ENCODE data around the gene CYREN. TPM values are rescaled to one million over a fixed set of nuclear protein-coding genes. Genes with fewer than 3 reads are reported as not detected.

The CYREN gene
- total and polyA plus RNA-seq, 2 of the 13 experiments (the other 11 are each of a cell fraction or from before 2014, with no cell fraction given): 20.7 to 60.7 TPM

DNA sequence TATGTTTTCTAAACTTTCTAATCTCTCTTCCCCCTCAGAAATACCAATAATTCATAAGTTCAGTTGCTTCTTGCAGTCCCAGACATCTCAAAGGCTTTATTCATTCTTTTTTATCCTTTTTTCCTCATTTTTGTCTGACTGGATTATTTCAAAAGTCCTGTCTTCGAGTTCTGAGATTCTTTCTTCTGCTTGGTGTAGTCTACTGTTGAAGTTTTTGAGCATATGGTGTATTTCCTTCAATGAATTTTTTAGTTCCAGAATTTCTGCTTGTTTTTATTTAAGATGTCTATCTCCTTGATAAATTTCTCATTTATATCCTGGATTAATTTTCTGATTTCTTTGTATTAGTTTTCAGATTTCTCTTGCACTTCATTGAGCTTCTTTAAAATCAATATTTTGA is 14.2 kb downstream of the CYREN start:
- 94% methylated on average over 1 of the region's 1 CpG for WGBS (ENCODE audit: low lambda C conversion rate)
- intact Hi-C loops (cut with micrococcal nuclease; ENCODE audit: unreplicated experiment): no loop called here

DNA sequence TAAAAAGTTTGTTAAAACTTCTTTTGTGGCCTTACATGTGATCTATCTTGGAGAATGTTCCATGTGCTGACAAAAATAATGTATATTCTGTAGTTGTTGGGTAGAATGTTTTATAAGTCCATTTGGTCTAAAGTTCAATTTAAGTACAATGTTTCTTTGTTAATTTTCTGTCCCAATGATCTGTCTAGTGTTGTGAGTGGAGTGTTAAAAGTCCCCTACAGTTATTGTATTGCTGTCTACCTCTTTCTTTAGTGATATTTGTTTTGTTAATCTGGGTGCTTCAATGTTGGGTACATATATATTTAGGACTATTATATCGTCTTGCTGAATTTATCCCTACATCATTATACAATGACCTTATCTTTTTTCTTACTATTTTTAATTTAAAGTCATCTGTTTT is 15.8 kb downstream of the CYREN start:
- intact Hi-C loops (cut with micrococcal nuclease; ENCODE audit: unreplicated experiment) (loop anchor here (2.0 kb wide), 1 partner anchor 16 kb away; the partner anchor contains the start of gene CYREN), in situ Hi-C loops (cut with HindIII; ENCODE audit: extremely low pct_ligation_motif_present, low pct_unique_long_range_greater_than_20kb) (no loop called here)
- Histone ChIP-seq H3K9ac (ENCODE audit: insufficient read depth, low read depth, low read length) (no peak overlapping the region), H3K79me2 (ENCODE audit: insufficient read depth, low read length) (peaks cover 91% of the 10 kb centered on the region), H3K4me1 (ENCODE audit: insufficient read depth, low read length) (peaks cover 77% of the 10 kb centered on the region), H3K27ac (ENCODE audit: extremely low read length, insufficient read depth, low read length) (no peak overlapping the region), H3K27me3 (ENCODE audit: control insufficient read depth in 1 of 2, insufficient read depth in 2 of 2, low read length in 2 of 2) (no peaks in the 10 kb centered on the region), H2AFZ (ENCODE audit: low read length) (no peak overlapping the region), H3K9me3 (ENCODE audit: low read length) (peaks cover 20% of the 10 kb centered on the region), H3K4me3 (replicated peaks in 1 of 3; ENCODE audit: insufficient read depth in 1 of 3, low read depth in 2 of 3, low read length in 3 of 3) (no peak overlapping the region), H4K20me1 (ENCODE audit: insufficient read depth, low read length) (no peaks in the 10 kb centered on the region; the same call in none of the 2 replicates), H3K36me3 (replicated peaks in 1 of 2; ENCODE audit: control insufficient read depth in 1 of 2, insufficient read depth in 2 of 2, low read length in 2 of 2) (peaks cover 4 to 22% of the 10 kb centered on the region in 2 experiments; a peak in 3 of 5 replicates), H3K4me2 (ENCODE audit: low read depth, low read length) (peak overlapping the region; percentile 50)
- ChIA-PET POLR2A (no interaction called here), CTCF (ENCODE audit: low intra/inter-chr PET ratio, low total read pairs) (no interaction called here)
- peak; percentile 58 for ATAC-seq
- WGBS (ENCODE audit: low lambda C conversion rate): 40% methylated on average over 1 of the region's 1 CpG
- peak; percentile 49 for DNase-seq (ENCODE audit: low spot score)
- no TSS peak for BruUV-seq (replicated peaks)
- no peak for FAIRE-seq
- TF ChIP-seq NFIC (IDR thresholded peaks at IDR 0.05; ENCODE audit: low read length) (no peak), BORCS8-MEF2B (CRISPR knock-in tag; IDR thresholded peaks at IDR 0.05) (no peak), FOXK2 (IDR thresholded peaks at IDR 0.05) (no peak), HNF4A (CRISPR knock-in tag; IDR thresholded peaks at IDR 0.05) (peak; percentile 19; the same call in 1 of the 2 replicates), RARG (CRISPR knock-in tag; IDR thresholded peaks at IDR 0.05; ENCODE audit: low read depth) (no peak), CCAR2 (optimal IDR thresholded peaks at IDR 0.05; ENCODE audit: low read depth, low read length) (no peak), MED8 (CRISPR knock-in tag; IDR thresholded peaks at IDR 0.05; ENCODE audit: insufficient replicate concordance) (no peak), ZNF850 (CRISPR knock-in tag; conservative IDR thresholded peaks at IDR 0.05) (no peak)
- TF ChIP-seq, protein P1, sequence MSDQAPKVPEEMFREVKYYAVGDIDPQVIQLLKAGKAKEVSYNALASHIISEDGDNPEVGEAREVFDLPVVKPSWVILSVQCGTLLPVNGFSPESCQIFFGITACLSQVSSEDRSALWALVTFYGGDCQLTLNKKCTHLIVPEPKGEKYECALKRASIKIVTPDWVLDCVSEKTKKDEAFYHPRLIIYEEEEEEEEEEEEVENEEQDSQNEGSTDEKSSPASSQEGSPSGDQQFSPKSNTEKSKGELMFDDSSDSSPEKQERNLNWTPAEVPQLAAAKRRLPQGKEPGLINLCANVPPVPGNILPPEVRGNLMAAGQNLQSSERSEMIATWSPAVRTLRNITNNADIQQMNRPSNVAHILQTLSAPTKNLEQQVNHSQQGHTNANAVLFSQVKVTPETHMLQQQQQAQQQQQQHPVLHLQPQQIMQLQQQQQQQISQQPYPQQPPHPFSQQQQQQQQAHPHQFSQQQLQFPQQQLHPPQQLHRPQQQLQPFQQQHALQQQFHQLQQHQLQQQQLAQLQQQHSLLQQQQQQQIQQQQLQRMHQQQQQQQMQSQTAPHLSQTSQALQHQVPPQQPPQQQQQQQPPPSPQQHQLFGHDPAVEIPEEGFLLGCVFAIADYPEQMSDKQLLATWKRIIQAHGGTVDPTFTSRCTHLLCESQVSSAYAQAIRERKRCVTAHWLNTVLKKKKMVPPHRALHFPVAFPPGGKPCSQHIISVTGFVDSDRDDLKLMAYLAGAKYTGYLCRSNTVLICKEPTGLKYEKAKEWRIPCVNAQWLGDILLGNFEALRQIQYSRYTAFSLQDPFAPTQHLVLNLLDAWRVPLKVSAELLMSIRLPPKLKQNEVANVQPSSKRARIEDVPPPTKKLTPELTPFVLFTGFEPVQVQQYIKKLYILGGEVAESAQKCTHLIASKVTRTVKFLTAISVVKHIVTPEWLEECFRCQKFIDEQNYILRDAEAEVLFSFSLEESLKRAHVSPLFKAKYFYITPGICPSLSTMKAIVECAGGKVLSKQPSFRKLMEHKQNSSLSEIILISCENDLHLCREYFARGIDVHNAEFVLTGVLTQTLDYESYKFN (CRISPR knock-in tag; conservative IDR thresholded peaks at IDR 0.05): 0 out of 2 replicates have a peak, but pooled peaks have one; percentile 12
- TF ChIP-seq, protein P2, sequence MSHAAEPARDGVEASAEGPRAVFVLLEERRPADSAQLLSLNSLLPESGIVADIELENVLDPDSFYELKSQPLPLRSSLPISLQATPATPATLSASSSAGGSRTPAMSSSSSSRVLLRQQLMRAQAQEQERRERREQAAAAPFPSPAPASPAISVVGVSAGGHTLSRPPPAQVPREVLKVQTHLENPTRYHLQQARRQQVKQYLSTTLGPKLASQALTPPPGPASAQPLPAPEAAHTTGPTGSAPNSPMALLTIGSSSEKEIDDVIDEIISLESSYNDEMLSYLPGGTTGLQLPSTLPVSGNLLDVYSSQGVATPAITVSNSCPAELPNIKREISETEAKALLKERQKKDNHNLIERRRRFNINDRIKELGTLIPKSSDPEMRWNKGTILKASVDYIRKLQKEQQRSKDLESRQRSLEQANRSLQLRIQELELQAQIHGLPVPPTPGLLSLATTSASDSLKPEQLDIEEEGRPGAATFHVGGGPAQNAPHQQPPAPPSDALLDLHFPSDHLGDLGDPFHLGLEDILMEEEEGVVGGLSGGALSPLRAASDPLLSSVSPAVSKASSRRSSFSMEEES (CRISPR knock-in tag; IDR thresholded peaks at IDR 0.05): no peak
- TF ChIP-seq, protein P3, sequence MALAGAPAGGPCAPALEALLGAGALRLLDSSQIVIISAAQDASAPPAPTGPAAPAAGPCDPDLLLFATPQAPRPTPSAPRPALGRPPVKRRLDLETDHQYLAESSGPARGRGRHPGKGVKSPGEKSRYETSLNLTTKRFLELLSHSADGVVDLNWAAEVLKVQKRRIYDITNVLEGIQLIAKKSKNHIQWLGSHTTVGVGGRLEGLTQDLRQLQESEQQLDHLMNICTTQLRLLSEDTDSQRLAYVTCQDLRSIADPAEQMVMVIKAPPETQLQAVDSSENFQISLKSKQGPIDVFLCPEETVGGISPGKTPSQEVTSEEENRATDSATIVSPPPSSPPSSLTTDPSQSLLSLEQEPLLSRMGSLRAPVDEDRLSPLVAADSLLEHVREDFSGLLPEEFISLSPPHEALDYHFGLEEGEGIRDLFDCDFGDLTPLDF (CRISPR knock-in tag; IDR thresholded peaks at IDR 0.05): no peak

More for the DNA sequence above, 14.2 kb downstream of the CYREN start:
- ChIA-PET CTCF (ENCODE audit: low intra/inter-chr PET ratio, low total read pairs) (no interaction called here), POLR2A (interaction anchor here (0.6 kb wide), 1 partner anchor 8 kb away, joined by 3 read pairs; the partner anchor contains the start of gene TMEM140)
- no peak overlapping the region for H2AFZ ChIP-seq (ENCODE audit: low read length)
- no peak overlapping the region for H3K4me3 ChIP-seq (replicated peaks in 1 of 3; ENCODE audit: insufficient read depth in 1 of 3, low read depth in 2 of 3, low read length in 3 of 3)
- H3K36me3 ChIP-seq (replicated peaks in 1 of 2; ENCODE audit: control insufficient read depth in 1 of 2, insufficient read depth in 2 of 2, low read length in 2 of 2): peaks cover 4 to 20% of the 10 kb centered on the region in 2 experiments; a peak in 4 of 5 replicates
- H4K20me1 ChIP-seq (ENCODE audit: insufficient read depth, low read length): no peaks in the 10 kb centered on the region; the same call in none of the 2 replicates
- peaks cover 82% of the 10 kb centered on the region for H3K79me2 ChIP-seq (ENCODE audit: insufficient read depth, low read length)
- no peak overlapping the region for H3K4me2 ChIP-seq (ENCODE audit: low read depth, low read length)
- no peak overlapping the region for H3K27ac ChIP-seq (ENCODE audit: extremely low read length, insufficient read depth, low read length)
- H3K4me1 ChIP-seq (ENCODE audit: insufficient read depth, low read length): peaks cover 77% of the 10 kb centered on the region
- ATAC-seq (no peak), FAIRE-seq (no peak), DNase-seq (ENCODE audit: low spot score) (no peak)
- TF ChIP-seq DNMT1 (CRISPR knock-in tag; IDR thresholded peaks at IDR 0.05) (no peak), ZNF160 (CRISPR knock-in tag; IDR thresholded peaks at IDR 0.05) (peak; percentile 99)
- no peak overlapping the region for H3K9ac ChIP-seq (ENCODE audit: insufficient read depth, low read depth, low read length)
- H3K9me3 ChIP-seq (ENCODE audit: low read length): peaks cover 20% of the 10 kb centered on the region
- BruUV-seq (replicated peaks): no TSS peak
- in situ Hi-C loops (cut with HindIII; ENCODE audit: extremely low pct_ligation_motif_present, low pct_unique_long_range_greater_than_20kb): no loop called here
- H3K27me3 ChIP-seq (ENCODE audit: control insufficient read depth in 1 of 2, insufficient read depth in 2 of 2, low read length in 2 of 2): no peaks in the 10 kb centered on the region
